HK-2 (cell line): ENCODE measurements around the gene GNG8.

ENCODE experiments used
- DNase-seq: peaks from one replicate; pipeline ENCODE4 v3.0.0-alpha.2; 2018; ENCODE audit not compliant: unreplicated experiment

The GNG8 gene

DNA sequence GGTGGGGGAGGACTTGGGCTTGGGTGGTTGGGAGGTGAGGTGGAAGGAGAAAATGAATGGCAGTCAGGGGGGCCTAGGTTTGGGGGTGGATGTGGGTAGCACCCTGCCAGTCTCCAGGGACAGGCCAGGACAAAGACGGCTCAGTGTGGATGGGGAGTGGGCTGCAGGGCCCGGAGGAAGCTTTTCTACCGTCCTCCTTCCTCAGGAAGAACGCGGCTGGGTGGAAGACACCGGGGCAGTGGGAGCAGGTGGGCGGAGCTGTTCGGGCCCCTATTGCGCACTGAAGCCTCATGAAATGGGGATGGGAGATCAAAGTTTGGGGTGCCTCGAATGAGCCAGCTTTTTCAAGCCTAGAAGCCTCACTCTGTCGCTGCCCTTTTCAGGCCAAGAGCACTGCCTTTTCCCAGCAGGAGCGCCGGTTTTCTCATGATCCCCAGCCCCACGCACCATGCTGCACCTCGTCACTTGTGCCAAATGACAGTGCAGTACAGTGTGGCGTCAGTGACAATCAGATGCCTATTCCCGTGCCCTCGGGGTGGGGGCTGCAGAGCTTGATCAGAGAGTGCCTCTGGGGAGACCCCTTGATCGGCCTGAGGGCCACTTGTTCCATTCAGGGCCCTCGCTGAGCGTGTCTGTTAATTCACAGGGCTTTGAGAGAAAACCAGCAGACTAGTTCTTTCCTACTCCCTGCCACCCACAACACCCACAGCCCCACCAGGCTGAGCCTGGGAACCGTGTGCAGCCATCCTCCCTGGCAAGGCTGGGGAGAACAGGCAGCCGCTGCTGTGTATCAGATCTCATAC lies 33.4 kb downstream of the GNG8 start:
- DNase-seq, result no peak

- no peak for DNase-seq
These were observed 34.4 kb downstream of the GNG8 start, which contains the start of gene CALM3 for GRCh38 chr19:46601318-46602224. TSS of gene CALM3 (plus strand) at chr19:46601330. CDS start at chr19:46601435, 105 bp downstream.

DNA sequence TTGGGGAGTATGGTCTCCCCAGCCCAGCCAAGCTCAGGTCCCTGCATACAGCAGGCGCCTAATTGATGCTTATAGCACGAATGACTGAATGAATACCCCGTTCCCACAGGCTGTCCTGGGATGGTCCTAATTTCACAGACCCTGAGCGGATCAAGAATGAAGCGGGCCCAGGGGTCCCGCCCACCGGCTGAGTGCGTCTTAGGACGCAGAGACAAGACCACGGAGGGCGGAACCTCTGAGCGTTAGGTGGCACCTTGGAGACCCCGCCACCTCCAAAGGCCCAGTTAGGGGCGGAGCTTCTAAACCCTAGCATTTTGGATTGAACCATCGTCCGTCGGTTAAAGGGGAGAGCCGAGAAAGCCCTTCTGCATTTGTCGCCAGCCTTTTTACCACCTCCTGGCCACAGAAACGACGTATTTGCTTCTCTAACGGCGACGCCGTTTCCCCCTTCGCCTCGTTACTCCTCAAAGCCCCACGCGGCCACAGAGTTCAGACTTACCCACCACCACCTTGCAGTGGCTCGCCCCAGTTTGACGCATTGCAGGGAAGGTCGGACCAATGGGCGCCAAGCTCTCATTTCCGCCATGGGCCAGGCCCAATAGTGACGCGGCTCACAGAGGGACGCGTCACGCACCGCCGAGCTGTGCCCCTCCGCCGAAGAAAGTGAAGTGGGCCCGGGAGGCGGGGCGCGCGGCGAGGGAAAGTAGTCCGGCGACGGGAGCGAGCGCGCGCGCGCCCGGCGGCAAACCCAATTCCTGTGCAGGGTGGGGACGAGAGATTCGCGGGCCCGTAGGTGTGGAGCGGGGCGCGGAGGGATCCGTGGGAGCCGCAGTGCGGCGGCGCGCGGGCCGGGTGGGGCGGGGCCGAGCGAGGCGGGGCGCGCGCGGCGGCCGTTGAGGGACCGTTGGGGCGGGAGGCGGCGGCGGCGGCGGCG lies 35.4 kb downstream of the GNG8 start:
- peak; percentile 97 for DNase-seq

- no peak for DNase-seq
These were observed 36.2 kb downstream of the GNG8 start for GRCh38 chr19:46599716-46600373.

GRCh38 chr19:46598372-46598917 lies 37.6 kb downstream of the GNG8 start:
- no peak for DNase-seq

- no peak for DNase-seq
These were observed 40.0 kb downstream of the GNG8 start for GRCh38 chr19:46596008-46596407.

GRCh38 chr19:46591870-46592269 lies 44.1 kb downstream of the GNG8 start:
- no peak for DNase-seq

GRCh38 chr19:46591254-46591653 lies 44.7 kb downstream of the GNG8 start:
- DNase-seq, result no peak

DNA sequence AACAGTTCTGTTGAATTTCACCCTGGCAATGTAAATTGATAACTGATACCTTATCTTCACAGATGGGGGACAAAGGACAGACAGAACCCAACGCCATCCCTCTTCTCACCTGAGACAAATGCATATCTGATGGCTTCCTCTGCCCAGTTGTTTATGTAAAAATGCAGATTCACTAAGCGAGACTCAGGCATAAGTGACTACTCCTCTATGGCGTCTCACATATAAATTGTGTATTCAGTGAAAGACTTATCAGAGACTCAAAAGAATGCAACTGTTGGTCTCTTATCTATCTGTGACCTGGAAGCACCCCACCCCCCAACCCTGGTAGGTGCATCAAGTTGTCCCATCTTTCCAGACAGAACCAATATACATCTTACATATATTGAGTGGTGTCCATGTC lies 48.1 kb downstream of the GNG8 start:
- DNase-seq, result no peak

DNA sequence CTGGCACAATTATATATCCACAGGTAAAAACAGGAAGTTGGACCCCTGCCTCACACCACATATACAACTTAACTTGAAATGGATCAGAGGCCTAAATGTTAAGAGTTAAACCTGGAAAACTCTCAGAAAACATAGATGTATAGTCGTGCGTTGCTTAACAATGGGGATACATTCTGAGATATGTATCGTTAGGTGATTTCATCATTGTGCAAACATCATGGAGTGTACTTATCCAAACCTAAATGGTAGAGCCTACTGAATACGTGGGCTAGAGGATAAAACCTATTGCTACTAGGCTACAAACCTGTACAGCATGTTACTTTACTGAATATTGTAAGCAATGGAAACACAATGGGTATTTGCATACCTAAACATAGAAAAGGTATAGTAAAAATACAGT lies 49.7 kb downstream of the GNG8 start:
- no peak for DNase-seq

- no peak for DNase-seq
These were observed 50.5 kb downstream of the GNG8 start for GRCh38 chr19:46585539-46585938.
